ENCODE results near the gene GALNT2.

GALNT2 gene

DNA sequence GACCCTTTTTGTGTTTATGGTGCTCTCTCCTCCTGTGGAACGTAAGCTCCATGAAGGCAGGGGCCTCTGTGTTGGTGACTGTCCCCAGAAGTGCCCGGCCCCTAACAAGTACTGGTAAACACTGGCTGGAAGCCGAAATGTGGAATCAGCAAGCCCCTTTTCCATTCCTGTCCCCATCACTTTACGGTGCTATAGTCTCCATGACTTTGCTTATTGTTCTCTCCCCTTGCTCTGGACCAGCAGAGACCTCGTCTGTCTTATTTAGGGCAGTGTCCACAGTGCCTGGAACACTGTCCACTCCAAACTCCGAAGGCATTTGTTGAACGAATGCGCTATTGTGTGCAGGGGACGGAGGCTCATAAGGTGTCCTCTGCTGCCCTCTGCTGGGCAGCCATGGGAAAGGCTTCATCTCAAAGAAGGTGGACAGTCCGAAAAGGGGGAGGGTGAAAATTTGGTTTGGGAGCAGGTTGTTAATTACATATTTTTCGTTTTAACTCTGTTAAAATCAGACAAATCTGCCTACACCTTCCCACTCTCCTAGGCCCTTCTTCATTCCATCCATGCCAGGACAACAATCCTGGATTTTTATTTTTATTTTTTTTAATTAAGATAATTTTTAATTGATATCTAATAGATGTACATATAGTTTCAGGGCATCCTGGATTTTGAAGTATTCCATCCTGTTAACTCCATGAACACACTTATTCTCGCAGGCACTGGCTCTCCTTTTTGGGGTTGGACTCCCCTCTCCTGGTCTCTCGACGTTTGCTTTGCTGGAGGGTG is 243.5 kb downstream of the GALNT2 start:
- DNase-seq: peak; percentile 52

DNA sequence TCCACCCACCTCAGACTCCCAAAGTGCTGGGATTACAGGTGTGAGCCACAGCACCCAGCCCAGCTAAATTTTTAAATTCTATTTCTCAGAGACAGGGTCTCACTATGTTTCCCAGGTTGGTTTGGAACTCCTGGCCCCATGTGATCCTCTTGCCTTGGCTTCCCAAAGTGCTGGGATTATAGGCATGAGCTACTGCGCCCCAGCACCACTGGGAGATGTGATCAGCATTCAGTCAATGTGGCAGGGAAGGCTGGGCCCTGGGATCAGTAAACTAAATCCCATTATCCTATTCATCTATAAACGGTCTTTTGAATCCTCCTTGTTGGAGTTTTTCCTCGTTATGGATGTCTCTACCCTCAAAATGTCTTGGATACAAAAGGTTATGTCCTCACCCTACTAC is 245.6 kb downstream of the GALNT2 start:
- no peak for DNase-seq

DNA sequence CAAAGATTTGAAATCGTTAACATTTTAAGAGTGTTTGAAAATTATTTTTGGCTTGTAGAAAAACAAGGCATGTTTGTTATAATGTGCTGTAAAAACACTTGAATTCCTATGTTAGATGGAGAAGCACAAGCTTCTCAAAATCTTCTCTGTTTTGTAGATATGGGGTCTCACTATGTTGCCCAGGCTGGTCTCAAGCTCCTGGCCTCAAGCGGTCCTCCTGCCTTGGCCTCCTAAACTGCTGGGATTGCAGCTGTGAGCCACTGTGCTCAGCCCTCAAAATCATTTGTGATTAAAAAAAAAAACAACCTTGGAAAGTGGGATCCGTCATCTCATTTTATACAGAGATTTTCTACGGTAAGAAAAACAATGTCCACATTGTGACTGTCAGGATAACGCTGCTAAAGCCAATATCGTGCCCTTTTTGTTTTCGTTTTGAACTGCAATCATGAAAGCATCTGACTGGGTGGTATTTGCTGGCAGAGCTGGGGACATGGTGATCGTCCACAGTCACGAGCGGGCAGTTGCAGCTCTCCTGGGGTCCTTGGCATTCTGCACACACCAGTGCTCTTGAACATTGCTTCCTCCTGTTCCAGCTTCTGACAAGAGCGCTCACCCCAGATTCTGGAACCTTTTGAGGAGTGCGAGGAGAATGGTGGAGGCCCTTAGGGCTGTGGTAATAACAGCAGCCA is 246.6 kb downstream of the GALNT2 start:
- DNase-seq: no peak

DNA sequence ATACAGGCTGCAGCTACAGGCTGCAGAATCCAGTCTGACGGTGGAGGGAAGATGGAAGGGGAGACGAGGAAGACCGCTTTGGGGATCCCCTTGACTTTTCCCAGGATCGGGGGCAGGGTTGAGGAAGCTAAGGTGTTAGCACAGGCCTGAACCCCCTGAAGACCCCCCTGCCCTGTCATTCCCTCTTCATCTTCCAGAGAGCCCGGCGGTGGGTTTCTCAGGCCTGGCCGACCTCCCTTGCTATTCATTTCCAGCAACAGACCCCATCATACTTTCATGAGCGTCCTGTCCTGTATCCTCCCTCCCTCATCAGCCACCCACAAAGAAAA is 247.1 kb downstream of the GALNT2 start:
- no peak for DNase-seq

DNA sequence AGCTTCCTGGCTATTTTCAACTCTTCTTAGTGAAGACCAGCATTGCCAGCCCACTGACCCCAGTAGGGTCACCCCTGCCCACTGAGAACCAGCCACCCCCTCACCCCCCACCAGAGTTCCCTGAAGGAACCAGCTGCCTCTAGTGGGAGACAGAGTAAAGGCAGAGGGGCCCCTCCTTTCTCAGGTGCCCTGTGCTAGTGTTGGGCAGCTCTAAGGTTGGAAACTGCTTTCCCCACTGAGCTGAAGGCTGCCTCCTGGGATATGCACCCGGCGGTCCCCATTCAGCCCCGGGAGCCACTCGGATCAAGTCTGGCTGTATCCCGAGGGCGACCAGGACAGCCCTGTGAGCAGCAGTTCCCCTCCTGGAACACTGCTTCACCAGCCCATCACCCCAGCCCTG is 248.1 kb downstream of the GALNT2 start:
- no peak for DNase-seq

DNA sequence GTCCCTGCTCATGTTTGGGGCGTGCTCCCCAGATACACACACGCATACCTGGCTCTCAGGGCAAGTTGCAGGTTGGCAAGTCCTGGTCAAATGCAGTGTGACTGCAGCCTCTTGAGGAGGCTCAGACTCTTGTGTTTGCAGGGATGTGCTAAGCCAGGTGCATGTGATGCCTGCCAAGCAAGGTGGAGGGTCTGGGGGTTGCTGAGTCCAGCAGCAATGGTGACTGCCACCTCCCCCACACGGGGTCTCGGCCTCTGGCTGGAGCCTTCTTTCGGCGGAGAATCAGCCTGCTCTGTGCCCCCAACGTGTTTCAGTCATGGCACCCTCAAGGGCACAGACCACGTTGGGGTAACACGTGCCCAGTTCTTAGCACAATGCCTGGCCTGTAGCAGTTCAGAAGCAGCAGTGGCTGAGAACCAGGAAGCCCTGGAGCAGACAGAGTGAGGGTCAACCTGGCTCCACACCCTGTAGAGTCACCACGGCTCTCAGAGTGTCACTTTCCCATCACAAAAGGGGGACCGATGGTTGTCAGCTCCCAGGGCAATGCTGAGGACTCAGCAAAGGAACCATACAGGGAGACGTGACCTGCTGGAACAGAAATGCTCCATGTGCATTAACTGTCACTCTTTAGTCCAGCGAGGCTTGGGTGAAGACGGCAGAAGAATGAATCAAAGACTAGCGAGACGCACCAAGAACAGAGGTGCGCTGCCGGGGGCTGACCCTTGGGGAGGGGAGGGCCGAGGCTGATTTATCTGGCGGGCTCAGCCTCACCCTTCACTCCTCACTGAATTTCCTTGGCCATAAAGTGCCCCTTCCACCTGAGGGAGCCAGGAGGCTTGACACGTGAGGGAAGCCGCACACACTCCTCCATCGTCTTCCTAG is 250.1 kb downstream of the GALNT2 start:
- DNase-seq: no peak

DNA sequence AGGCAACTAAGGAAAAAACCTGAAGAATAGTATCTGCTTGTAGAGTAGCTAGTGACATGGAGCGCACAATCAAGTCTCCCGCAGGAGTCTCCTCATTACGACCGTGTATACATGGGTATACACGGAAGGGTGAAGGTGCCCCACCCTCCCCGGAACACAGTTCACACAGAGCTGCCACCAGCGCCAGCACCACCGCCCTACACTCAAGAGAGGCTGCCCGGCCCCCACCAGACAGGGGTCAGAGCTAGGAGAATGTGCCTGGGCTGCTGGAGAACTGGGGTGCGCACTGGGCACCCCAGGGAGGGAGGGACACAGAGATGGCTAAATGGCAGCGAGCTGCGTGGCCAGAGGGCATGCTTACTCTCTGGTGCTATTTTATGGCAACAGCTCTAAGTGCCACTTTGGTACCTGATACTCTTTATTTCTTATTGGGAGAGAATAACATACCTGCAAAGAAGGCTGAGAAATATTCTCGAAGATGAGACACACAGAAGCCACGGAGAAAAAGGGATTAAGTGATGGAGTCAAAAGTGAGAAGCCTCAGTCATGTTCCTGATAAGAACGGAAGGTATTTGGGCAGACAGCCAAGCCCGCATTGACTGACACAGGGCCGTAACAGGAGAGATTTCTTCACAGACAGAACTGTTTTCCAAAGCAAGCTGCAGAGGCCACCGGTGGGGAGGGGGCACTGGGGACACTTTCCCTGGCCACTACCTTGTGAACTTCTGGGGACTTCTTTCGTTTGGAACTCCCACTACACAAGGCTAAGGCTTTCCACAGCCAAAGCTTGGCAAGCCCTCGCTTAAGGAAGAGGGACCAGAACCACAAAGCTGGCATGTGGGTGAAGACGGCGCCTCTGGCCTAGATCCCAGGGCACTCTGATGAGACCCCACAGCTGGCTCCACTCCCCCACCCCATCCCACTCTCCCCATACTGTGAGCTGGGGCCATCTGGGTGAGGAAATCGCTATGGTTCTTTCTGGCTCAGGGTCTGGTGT is 251.1 kb downstream of the GALNT2 start:
- DNase-seq: no peak

DNA sequence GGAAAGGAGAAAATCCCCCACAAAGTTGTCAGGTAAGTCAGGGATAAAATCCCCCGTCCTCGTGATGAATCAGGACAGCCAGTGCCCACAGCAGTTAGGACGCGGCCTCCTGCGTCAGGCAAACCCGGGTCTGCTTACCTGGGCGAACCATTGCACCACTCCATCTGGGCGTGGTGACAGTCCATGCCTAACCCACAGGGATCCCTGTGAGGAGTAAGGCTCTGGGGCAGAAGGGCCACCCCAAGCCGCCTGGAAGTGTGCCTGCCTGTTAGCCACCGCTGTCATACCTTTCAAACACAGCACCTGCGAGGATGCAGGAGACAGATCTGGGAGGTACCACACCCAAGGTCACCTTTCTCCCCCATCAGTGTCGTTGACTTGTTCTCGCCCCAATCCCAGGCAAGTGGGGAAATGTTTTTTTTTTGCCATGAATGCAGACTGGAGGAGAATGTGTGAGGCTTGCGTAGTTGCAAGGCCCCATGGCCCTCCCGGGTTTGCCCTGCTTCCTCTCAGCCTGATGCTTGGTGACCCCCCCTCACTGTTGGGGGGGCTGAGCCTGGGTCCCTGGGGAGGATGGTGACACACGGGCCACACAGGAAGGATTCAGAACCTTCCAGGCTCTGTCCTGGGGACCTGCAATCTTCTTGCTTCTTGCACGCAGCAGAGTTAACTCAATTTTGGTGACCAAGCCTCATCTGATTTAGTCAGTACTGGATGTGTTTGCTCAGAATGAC is 252.1 kb downstream of the GALNT2 start:
- DNase-seq: no peak

DNA sequence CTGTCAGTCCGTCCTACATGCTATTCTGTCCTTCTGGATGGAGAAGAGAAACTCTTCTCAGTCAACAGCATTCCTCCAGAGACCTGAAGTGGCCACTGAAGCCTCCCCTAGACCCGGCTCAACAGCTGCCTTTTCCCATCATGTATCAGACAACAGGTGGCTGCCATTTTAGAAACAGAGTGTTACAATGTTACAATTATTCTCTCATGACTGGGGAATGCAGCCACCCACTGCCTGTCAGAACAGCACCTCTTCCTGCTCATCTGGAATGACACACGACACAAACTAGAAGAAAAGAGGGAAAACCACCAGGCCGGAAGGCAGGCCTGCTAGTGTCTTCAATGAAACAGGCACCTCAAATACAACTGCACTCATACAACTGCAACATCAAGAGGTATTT is 253.8 kb downstream of the GALNT2 start:
- DNase-seq: no peak

DNA sequence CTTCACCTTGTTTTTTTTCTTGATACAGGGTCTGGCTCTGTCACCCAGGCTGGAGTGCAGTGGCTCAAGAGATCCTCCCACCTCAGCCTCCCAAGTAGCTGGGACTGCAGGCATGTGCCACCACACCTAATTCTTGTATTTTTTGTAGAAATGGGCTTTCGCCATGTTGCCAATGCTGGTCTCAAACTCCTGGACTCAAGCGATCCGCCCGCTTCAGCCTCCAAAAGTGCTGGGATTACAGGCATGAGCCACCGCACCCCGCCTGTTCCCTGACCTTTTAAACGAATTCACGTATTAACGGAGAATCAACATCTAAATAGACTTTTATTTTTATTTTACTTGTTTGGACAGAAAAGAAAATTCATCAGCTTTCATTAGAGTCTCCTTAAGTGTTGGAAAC is 254.3 kb downstream of the GALNT2 start:
- DNase-seq: no peak

DNA sequence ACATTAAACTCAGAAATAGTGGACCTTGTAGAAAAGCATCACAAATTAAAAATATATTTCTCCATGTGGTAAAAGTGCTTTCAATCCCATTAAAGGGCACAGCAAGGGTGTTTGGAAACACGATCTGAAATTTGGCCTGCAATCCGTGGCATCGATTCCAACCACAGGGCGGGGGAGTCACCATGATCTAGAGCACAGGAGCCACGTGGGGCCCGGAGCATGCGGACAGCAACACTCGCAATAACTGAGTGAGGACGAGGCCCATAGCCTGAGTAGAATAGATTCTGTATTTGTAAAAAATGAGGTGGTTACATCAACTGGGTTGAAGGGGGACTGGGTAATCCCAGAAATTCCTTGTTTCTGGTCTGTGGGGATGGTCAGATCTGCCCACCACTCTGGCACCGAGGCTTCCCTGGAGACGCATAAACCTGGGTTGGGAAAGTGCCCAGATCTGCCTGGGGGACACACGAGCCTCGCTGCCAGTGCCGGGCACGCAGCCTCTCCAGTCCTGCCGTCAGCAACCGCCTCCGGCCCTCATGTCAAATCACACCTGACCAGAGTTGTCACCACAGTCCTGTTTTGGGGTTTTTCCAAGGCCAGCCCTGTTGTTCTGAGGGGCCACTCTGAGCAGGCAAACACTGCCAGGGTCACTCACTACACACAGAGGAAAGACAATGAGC is 254.8 kb downstream of the GALNT2 start:
- DNase-seq: no peak

DNA sequence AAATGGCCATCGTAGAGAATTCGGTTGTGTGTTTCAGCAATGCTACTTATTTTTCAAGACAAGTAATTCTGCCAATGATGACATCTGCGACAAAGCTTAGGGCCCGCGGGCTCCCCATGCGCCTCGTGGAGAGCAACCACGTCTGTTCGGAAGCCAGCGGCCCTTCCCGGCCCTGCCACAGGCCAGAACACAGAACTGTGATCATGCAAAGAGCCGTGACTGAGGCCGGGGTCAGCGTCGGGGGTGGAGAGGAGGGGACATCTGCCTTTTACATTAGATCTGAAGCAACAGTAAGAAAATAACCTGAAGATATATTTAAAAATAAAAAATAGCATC is 255.4 kb downstream of the GALNT2 start:
- no peak for DNase-seq

DNA sequence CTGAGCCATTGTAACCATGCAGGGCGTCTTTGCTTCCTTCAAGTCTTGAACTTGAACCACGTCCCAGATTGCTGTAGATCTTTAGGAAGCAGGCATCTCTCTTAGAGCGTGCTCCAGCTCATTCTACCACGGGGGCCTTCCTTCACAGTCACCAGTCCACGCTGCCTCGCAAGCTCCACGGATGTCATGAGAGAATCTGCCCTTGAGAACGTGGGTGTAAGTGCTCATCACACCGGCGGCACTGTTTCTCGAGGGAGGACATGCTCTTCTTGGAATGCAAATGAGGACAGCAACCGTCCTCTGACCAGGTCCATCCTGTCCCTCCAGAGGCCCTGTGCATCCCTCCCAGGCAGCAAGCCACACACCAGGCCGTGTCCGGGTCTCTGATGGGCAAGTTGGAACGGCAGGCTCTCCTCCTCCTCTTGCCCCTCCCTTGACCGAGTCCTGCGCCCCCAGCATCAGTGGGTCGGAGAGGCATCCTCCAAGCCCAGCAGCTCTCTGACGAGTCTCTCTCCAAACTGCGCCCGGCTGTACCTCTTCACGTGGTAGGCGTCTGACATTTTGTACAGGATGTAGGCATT is 256.0 kb downstream of the GALNT2 start:
- DNase-seq: no peak

DNA sequence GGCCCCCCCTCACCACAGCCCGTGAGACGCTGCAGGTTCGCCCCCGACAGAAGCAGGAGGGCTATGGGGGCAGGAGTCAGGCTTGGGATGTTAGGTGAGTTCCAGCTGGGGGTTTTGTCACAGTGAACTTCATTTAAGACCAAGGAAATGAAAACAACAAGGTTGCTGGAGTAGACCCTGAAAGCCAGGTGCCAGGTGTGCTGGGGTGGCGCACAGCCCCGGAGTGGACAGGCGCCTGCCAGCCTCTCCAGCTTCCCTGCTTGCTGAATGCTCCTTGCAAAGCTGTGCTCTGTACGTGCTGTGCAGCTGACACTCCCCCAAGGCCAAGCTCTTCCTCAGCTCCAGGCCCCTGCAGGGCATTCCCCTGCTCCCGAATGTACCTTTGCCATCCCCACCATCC is 256.6 kb downstream of the GALNT2 start:
- no peak for DNase-seq

DNA sequence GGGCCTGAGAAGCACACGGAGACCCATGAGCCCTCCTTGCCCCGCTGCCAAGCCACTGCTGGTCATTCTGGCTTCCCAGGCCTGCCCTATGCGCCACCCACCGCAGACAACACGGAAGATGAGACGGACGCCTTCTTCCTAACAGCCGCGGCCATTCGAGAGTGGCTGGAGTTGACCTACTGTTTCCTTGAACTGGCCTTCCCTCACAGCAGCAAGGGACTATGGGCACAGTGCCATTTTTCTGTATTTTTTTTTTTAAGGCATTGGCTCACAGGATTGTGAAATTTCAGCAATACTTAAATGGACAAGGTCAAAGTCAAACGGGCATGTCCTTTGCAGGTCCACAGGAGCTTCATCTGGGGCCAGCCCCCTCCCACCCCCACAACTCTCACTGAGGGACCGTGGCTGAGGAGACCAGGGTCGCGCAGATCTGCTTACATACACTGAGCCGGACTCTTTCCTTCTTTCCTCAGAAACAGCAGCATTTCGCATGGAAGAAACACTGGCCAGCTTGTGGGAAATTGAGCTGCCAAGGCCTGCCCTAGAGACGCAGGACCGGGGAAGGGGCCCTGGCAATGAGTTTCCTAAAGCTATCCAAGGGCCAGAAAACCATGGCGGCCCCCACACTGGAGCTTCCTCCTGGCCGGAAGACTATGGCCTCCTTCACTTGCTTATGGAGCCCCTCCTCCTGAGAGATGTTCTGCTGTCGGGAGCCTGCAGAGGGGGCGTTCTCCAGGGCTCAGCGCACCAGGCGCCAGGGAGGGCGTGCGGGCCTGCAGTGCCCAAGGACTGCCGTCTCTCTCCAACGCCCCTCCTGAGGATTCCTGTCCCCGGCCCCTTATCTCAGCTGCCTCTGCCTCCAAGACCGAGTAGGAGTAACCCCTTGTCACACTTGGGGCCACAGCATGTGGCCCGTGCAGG is 260.2 kb downstream of the GALNT2 start:
- DNase-seq: no peak

DNA sequence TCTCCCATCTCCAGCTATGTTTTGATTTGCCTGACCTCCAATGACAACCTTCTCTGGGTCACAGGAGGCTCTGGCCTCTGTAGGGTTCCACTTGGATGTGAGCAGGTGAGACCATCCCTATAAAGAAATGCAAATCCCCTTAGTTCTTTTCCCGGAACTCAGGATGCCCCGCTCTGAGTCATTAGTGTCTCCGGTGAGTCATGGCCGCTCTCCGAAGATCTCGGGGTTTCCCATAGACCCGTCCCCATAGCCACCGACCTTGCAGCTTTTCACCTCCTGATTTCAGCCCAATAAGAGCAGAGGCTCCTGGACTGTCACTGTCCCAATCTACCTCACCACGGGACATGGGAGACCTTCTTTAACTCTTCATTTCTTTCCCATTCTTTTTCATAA is 260.9 kb downstream of the GALNT2 start:
- no peak for DNase-seq

DNA sequence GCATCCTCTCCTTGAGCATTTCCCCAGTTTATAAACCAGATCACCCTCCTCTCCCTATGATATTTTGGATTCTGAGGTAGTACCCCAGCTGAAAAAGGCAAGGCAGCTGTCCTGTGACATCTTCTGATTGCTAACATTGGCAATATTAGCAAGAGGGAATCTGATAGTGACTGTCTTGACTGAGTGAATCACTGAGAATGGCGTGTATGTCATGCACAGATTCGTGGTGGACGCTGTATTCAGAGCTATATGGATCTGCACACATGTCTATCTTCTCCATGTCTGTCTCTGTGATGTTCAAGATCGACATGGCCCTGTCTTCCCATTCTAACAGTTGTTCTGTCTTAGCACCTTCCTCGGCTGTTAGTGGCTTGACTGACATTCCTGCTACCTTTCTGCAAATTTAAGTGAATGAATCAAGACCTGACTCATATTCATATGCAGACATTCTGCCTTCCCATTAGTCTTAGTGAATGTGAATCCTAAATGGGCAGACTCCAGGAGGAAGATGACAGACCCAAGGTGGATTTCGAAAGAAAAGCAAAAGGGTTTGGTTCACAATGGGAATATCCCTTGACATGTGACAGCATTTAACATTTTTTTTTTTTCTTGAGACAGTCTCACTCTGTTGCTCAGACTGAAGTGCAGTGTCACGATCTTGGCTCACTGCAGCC is 261.4 kb downstream of the GALNT2 start:
- DNase-seq: no peak

DNA sequence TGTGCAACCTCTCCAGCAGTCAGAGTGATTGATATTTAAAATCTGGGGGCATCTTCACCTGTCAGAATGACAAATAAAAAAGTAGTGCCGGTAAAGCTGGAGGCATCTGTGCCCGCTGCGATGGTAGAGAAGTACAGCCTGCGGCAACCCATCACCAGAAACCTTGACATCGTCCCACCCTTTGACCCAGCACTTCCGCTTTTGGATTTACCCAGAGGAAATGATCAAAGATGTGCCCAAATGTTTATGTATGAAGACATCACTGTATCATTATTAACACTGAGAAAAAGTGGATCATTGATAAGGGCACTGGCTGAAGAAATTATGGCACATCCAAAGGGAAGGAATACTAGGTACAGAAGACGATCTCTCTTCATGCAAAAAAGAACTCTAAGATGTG is 263.1 kb downstream of the GALNT2 start:
- no peak for DNase-seq
